Fibroblast of pulmonary artery (primary cell): ENCODE results near the gene SS18L1.

Experiments used
- DNase-seq: peaks from one replicate; pipeline ENCODE4 v3.0.0-alpha.2; 2010; ENCODE audit warnings: low read depth
- H3K4me3 ChIP-seq: replicated peaks from 2 replicates; pipeline ENCODE4 v1.5.1; 2011; ENCODE audit warnings: low read depth, mild to moderate bottlenecking, control low read depth, low read length, moderate library complexity
- CTCF ChIP-seq: IDR thresholded peaks from 2 replicates; pipeline ENCODE4 v1.5.1; 2011; ENCODE audit warnings: mild to moderate bottlenecking, control low read depth, low read length, inconsistent platforms; ENCODE audit errors: missing control alignments

Gene SS18L1

GRCh38 chr20:62161347-62161746, 17.8 kb downstream of the SS18L1 start:
- TF ChIP-seq CTCF, result no peak
- H3K4me3 ChIP-seq, result no peak overlapping the region
- DNase-seq, result peak; percentile 80

GRCh38 chr20:62162765-62163484, 19.4 kb downstream of the SS18L1 start:
- TF ChIP-seq CTCF, result no peak
- H3K4me3 ChIP-seq, result no peak overlapping the region
- no peak for DNase-seq

- no peak for TF ChIP-seq CTCF
- DNase-seq, result no peak
- H3K4me3 ChIP-seq, result no peak overlapping the region
Observed at GRCh38 chr20:62163485-62163865, 19.9 kb downstream of the SS18L1 start.

- no peak for TF ChIP-seq CTCF
- H3K4me3 ChIP-seq, result no peak overlapping the region
- no peak for DNase-seq
Observed at GRCh38 chr20:62163986-62164762, 20.6 kb downstream of the SS18L1 start.

GRCh38 chr20:62164879-62165761, 21.6 kb downstream of the SS18L1 start:
- H3K4me3 ChIP-seq, result no peak overlapping the region
- no peak for TF ChIP-seq CTCF
- DNase-seq, result no peak

GRCh38 chr20:62165762-62166399, 22.3 kb downstream of the SS18L1 start:
- DNase-seq, result peak; percentile 34
- no peak for TF ChIP-seq CTCF
- H3K4me3 ChIP-seq, result no peak overlapping the region
